ENCODE data around the gene IKBKE. TPM values are rescaled to one million over a fixed set of nuclear protein-coding genes. Genes with fewer than 3 reads are reported as not detected.
A peak's percentile ranks its signal among the peaks of the same experiment; 100 is the strongest.

The IKBKE gene
- total RNA-seq, 1 donor: 18.8 TPM

DNA sequence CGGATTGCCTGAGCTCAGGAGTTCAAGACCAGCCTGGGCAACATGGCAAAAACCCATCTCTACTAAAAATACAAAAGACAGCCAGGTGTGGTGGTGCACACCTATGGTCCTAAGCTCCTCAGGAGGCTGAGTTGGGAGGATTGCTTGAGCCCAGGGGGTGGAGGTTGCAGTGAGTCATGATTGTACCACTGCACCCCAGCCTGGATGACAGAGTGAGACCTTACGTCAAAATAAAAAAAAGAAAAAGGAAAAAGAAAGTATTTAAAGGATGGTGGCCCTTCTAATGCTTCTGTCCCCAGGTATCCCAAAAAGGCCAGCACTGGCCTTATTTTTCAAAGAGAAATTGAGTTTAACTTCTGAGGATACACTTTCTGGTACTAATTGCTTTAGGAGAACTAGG, 1.7 kb downstream of the IKBKE start:
- Histone ChIP-seq H3K4me3 (ENCODE audit: insufficient read depth, low read length) (peak overlapping the region; percentile 95), H3K9me3 (ENCODE audit: low read depth, low read length) (no peaks in the 10 kb centered on the region), H3K4me2 (ENCODE audit: insufficient read depth, low read length) (peak overlapping the region; percentile 93), H3K27me3 (ENCODE audit: insufficient read depth, low read length) (no peaks in the 10 kb centered on the region), H3K36me3 (ENCODE audit: insufficient read depth, low read length) (peaks cover 25% of the 10 kb centered on the region), H4K20me1 (ENCODE audit: insufficient read depth, low read length) (peaks cover 4% of the 10 kb centered on the region), H3K79me2 (ENCODE audit: insufficient read depth, low read length) (peaks cover 11% of the 10 kb centered on the region), H3K4me1 (ENCODE audit: insufficient read depth, low read length) (peaks cover 32% of the 10 kb centered on the region), H2AFZ (ENCODE audit: low read length) (no peak overlapping the region), H3K27ac (ENCODE audit: low read depth, low read length) (peak overlapping the region; percentile 87)
- no peak for DNase-seq (ENCODE audit: insufficient read length, low spot score, missing footprints)
- TF ChIP-seq, protein P1, sequence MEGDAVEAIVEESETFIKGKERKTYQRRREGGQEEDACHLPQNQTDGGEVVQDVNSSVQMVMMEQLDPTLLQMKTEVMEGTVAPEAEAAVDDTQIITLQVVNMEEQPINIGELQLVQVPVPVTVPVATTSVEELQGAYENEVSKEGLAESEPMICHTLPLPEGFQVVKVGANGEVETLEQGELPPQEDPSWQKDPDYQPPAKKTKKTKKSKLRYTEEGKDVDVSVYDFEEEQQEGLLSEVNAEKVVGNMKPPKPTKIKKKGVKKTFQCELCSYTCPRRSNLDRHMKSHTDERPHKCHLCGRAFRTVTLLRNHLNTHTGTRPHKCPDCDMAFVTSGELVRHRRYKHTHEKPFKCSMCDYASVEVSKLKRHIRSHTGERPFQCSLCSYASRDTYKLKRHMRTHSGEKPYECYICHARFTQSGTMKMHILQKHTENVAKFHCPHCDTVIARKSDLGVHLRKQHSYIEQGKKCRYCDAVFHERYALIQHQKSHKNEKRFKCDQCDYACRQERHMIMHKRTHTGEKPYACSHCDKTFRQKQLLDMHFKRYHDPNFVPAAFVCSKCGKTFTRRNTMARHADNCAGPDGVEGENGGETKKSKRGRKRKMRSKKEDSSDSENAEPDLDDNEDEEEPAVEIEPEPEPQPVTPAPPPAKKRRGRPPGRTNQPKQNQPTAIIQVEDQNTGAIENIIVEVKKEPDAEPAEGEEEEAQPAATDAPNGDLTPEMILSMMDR (IDR thresholded peaks at IDR 0.05; ENCODE audit: extremely low read depth, low read depth, low read length): no peak

DNA sequence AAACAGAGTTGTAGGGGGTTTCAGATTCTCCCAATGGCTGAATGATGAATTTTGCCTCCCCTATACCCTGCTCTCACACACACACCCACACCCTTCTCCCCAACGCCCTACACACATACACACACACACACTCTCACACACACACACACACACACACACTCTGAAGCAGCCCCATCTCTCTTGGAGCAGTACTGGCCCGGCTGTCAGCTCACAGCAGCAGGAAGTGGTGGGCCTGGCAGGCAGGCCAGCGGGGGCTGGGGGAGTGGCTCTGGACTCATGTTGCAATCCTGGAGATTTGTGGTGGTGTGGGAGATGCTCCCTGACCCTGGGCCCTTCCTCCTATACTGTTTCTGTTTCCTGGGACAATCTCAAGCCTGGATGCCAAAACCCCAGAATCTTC, 2.2 kb downstream of the IKBKE start:
- peaks cover 4% of the 10 kb centered on the region for H4K20me1 ChIP-seq (ENCODE audit: insufficient read depth, low read length)
- peak; percentile 89 for DNase-seq (ENCODE audit: insufficient read length, low spot score, missing footprints)
- TF ChIP-seq, protein P1 (IDR thresholded peaks at IDR 0.05; ENCODE audit: extremely low read depth, low read depth, low read length): no peak
- H3K79me2 ChIP-seq (ENCODE audit: insufficient read depth, low read length): peaks cover 11% of the 10 kb centered on the region
- H3K9me3 ChIP-seq (ENCODE audit: low read depth, low read length): no peaks in the 10 kb centered on the region
- no peaks in the 10 kb centered on the region for H3K27me3 ChIP-seq (ENCODE audit: insufficient read depth, low read length)
- peak overlapping the region; percentile 16 for H2AFZ ChIP-seq (ENCODE audit: low read length)
- H3K4me3 ChIP-seq (ENCODE audit: insufficient read depth, low read length): no peak overlapping the region
- peaks cover 32% of the 10 kb centered on the region for H3K4me1 ChIP-seq (ENCODE audit: insufficient read depth, low read length)
- peaks cover 28% of the 10 kb centered on the region for H3K36me3 ChIP-seq (ENCODE audit: insufficient read depth, low read length)
- peak overlapping the region; percentile 51 for H3K27ac ChIP-seq (ENCODE audit: low read depth, low read length)
- peak overlapping the region; percentile 93 for H3K4me2 ChIP-seq (ENCODE audit: insufficient read depth, low read length)

DNA sequence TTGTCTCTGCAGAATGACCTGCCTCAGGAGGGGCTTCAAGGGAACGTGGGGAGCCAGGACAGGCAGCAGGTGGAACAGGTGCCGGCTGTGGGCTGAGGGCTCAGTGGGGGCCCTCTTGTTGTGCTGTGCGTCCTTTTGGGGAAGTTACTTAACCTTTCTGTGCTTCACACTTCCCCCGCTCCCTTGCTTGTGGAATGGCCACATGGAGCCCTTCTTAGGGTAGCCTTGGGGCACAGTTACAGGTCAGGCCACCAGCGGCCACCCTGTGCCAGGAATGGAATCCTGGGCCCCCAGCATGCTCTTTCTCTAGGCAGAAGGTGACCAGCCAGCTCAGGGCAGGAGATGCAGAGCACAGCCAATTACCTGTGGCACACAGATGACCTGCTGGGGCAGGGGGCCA, 2.6 kb downstream of the IKBKE start:
- Histone ChIP-seq H3K9me3 (ENCODE audit: low read depth, low read length) (no peaks in the 10 kb centered on the region), H3K4me2 (ENCODE audit: insufficient read depth, low read length) (peak overlapping the region; percentile 93), H4K20me1 (ENCODE audit: insufficient read depth, low read length) (peaks cover 4% of the 10 kb centered on the region), H3K27ac (ENCODE audit: low read depth, low read length) (peak overlapping the region; percentile 51), H3K36me3 (ENCODE audit: insufficient read depth, low read length) (peaks cover 32% of the 10 kb centered on the region), H3K27me3 (ENCODE audit: insufficient read depth, low read length) (no peaks in the 10 kb centered on the region), H3K4me1 (ENCODE audit: insufficient read depth, low read length) (peaks cover 32% of the 10 kb centered on the region), H3K79me2 (ENCODE audit: insufficient read depth, low read length) (peaks cover 11% of the 10 kb centered on the region), H2AFZ (ENCODE audit: low read length) (no peak overlapping the region), H3K4me3 (ENCODE audit: insufficient read depth, low read length) (no peak overlapping the region)
- TF ChIP-seq, protein P1 (IDR thresholded peaks at IDR 0.05; ENCODE audit: extremely low read depth, low read depth, low read length): no peak
- DNase-seq (ENCODE audit: insufficient read length, low spot score, missing footprints): no peak

DNA sequence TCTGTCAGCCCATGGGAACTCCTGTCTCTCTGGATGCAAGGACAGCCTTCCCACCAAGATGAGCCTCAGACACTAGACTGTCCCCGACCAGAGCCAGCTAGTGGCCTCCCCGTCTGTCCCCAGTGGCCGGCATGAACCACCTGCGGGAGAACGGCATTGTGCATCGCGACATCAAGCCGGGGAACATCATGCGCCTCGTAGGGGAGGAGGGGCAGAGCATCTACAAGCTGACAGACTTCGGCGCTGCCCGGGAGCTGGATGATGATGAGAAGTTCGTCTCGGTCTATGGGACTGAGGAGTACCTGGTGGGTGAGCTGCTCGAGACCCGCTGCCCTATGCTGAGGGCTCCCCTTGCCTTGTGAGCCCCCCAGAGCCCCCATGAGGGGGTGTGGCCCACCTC, 5.8 kb downstream of the IKBKE start:
- Histone ChIP-seq H3K36me3 (ENCODE audit: insufficient read depth, low read length) (peaks cover 45% of the 10 kb centered on the region), H3K4me2 (ENCODE audit: insufficient read depth, low read length) (no peak overlapping the region), H4K20me1 (ENCODE audit: insufficient read depth, low read length) (peaks cover 7% of the 10 kb centered on the region), H3K27me3 (ENCODE audit: insufficient read depth, low read length) (no peaks in the 10 kb centered on the region), H3K79me2 (ENCODE audit: insufficient read depth, low read length) (peaks cover 7% of the 10 kb centered on the region), H3K9me3 (ENCODE audit: low read depth, low read length) (no peaks in the 10 kb centered on the region), H3K4me3 (ENCODE audit: insufficient read depth, low read length) (no peak overlapping the region), H2AFZ (ENCODE audit: low read length) (no peak overlapping the region), H3K27ac (ENCODE audit: low read depth, low read length) (no peak overlapping the region), H3K4me1 (ENCODE audit: insufficient read depth, low read length) (peaks cover 26% of the 10 kb centered on the region)
- DNase-seq (ENCODE audit: insufficient read length, low spot score, missing footprints): no peak
- TF ChIP-seq, protein P1 (IDR thresholded peaks at IDR 0.05; ENCODE audit: extremely low read depth, low read depth, low read length): no peak
